ENCODE data around the gene DUSP19. TPM values are rescaled to one million over a fixed set of nuclear protein-coding genes. Genes with fewer than 3 reads are reported as not detected.

Gene DUSP19
- total RNA-seq, 4 donors from 2014 or later, result 1.3 to 3.8 (median 2.0) TPM

- DNase-seq (ENCODE audit: low spot score in 2 of 2), result no peak
- H3K9me3 ChIP-seq, result no peaks in the 10 kb centered on the region
- peaks cover 26% of the 10 kb centered on the region for H3K4me1 ChIP-seq
- no peak for TF ChIP-seq EP300 (IDR thresholded peaks at IDR 0.05)
- no peak for TF ChIP-seq CTCF (IDR thresholded peaks at IDR 0.05)
- no peak for TF ChIP-seq POLR2A (IDR thresholded peaks at IDR 0.05)
- no peak for TF ChIP-seq POLR2AphosphoS5 (IDR thresholded peaks at IDR 0.05)
- H3K4me3 ChIP-seq, result peak overlapping the region; percentile 84
- H3K36me3 ChIP-seq, result no peaks in the 10 kb centered on the region
- no peaks in the 10 kb centered on the region for H3K27me3 ChIP-seq
- H3K27ac ChIP-seq, result peak overlapping the region; percentile 95
- 2% methylated on average over 7 of the region's 7 CpGs for WGBS
These were observed 45.3 kb downstream of the DUSP19 start for GRCh38 chr2:183123959-183124221.

- under 1% methylated on average over 37 of the region's 43 CpGs for WGBS
- Histone ChIP-seq H3K4me1 (peaks cover 26% of the 10 kb centered on the region), H3K36me3 (no peaks in the 10 kb centered on the region), H3K27me3 (no peaks in the 10 kb centered on the region), H3K4me3 (peak within 1 kb of the TSS; percentile 84), H3K27ac (peak within 1 kb of the TSS; percentile 95), H3K9me3 (no peaks in the 10 kb centered on the region)
- DNase-seq (ENCODE audit: low spot score in 2 of 2), result peak; percentile 90 to 92
- no peak for TF ChIP-seq POLR2A (IDR thresholded peaks at IDR 0.05)
- TF ChIP-seq CTCF (IDR thresholded peaks at IDR 0.05), result no peak
- peak in 2 of 3 donors; percentile 52 to 66 for TF ChIP-seq POLR2AphosphoS5 (IDR thresholded peaks at IDR 0.05)
- no peak for TF ChIP-seq EP300 (IDR thresholded peaks at IDR 0.05)
These were observed 45.8 kb downstream of the DUSP19 start, which contains the start of gene NUP35 for GRCh38 chr2:183124222-183124956. Gene NUP35 (plus strand): TSS chr2:183124443. CDS start chr2:183124458, 15 bp downstream.

- under 1% methylated on average over 10 of the region's 10 CpGs for WGBS
- Histone ChIP-seq H3K27me3 (no peaks in the 10 kb centered on the region), H3K4me1 (peaks cover 26% of the 10 kb centered on the region), H3K36me3 (no peaks in the 10 kb centered on the region), H3K27ac (peak overlapping the region; percentile 95), H3K4me3 (peak overlapping the region; percentile 84), H3K9me3 (no peaks in the 10 kb centered on the region)
- TF ChIP-seq EP300 (IDR thresholded peaks at IDR 0.05) (no peak), POLR2A (IDR thresholded peaks at IDR 0.05) (no peak), CTCF (IDR thresholded peaks at IDR 0.05) (no peak), POLR2AphosphoS5 (IDR thresholded peaks at IDR 0.05) (no peak)
- no peak for DNase-seq (ENCODE audit: low spot score in 2 of 2)
These were observed 46.4 kb downstream of the DUSP19 start for GRCh38 chr2:183124957-183125255.

GRCh38 chr2:183125659-183126341 is 47.3 kb downstream of the DUSP19 start:
- no peaks in the 10 kb centered on the region for H3K36me3 ChIP-seq
- H3K4me3 ChIP-seq, result peak overlapping the region; percentile 84
- 77% methylated on average over 11 of the region's 11 CpGs for WGBS

More at GRCh38 chr2:183125659-183126341, 47.3 kb downstream of the DUSP19 start:
- no peaks in the 10 kb centered on the region for H3K9me3 ChIP-seq
- H3K27me3 ChIP-seq, result no peaks in the 10 kb centered on the region
- DNase-seq (ENCODE audit: low spot score in 2 of 2), result no peak
- no peak overlapping the region for H3K27ac ChIP-seq
- TF ChIP-seq CTCF (IDR thresholded peaks at IDR 0.05) (no peak), POLR2A (IDR thresholded peaks at IDR 0.05) (no peak), EP300 (IDR thresholded peaks at IDR 0.05) (no peak), POLR2AphosphoS5 (IDR thresholded peaks at IDR 0.05) (no peak)
- peaks cover 26% of the 10 kb centered on the region for H3K4me1 ChIP-seq
